GM19372 (cell line): ENCODE data around the gene USP22.
"Not testable (repeated sequence)": the region's sequence is repeated elsewhere in the genome, so short reads cannot be mapped to it uniquely, and the experiment has no call there.

ENCODE experiments used
- ATAC-seq: cut with Tn5 transposase; IDR thresholded peaks from one replicate; pipeline ENCODE4 v1.9.1; 2021; ENCODE audit warnings: mild to moderate bottlenecking, low read depth, moderate library complexity; ENCODE audit not compliant: unreplicated experiment

USP22 gene

GRCh38 chr17:21053056-21053455 is 10.2 kb upstream of the USP22 start:
- ATAC-seq: not testable (repeated sequence)

GRCh38 chr17:21049457-21049856 is 6.6 kb upstream of the USP22 start:
- no peak for ATAC-seq

GRCh38 chr17:21046216-21046615 is 3.4 kb upstream of the USP22 start:
- no peak for ATAC-seq

- ATAC-seq: no peak
These were observed 2.2 kb upstream of the USP22 start for GRCh38 chr17:21044971-21045370.

GRCh38 chr17:21043296-21044232 is 753 bp upstream of the USP22 start:
- ATAC-seq: peak; percentile 74

- ATAC-seq: no peak
These were observed 912 bp downstream of the USP22 start for GRCh38 chr17:21041741-21042457.

GRCh38 chr17:21039839-21040575 is 2.8 kb downstream of the USP22 start:
- no peak for ATAC-seq

GRCh38 chr17:21037117-21037803 is 5.6 kb downstream of the USP22 start:
- ATAC-seq: no peak

GRCh38 chr17:21036361-21036881 is 6.4 kb downstream of the USP22 start:
- ATAC-seq: no peak

- ATAC-seq: no peak
These were observed 7.4 kb downstream of the USP22 start for GRCh38 chr17:21035406-21035805.

- ATAC-seq: peak; percentile 62
These were observed 8.2 kb downstream of the USP22 start for GRCh38 chr17:21034340-21035235.

GRCh38 chr17:21033350-21033749 is 9.5 kb downstream of the USP22 start:
- no peak for ATAC-seq

- no peak for ATAC-seq
These were observed 10.9 kb downstream of the USP22 start for GRCh38 chr17:21031756-21032396.

GRCh38 chr17:21030375-21030774 is 12.4 kb downstream of the USP22 start:
- ATAC-seq: no peak

- no peak for ATAC-seq
These were observed 13.3 kb downstream of the USP22 start for GRCh38 chr17:21029515-21029914.

- ATAC-seq: no peak
These were observed 13.8 kb downstream of the USP22 start for GRCh38 chr17:21029036-21029435.

- ATAC-seq: no peak
These were observed 14.6 kb downstream of the USP22 start for GRCh38 chr17:21028192-21028591.

GRCh38 chr17:21027031-21027430 is 15.8 kb downstream of the USP22 start:
- ATAC-seq: no peak

GRCh38 chr17:21025451-21025850 is 17.4 kb downstream of the USP22 start:
- no peak for ATAC-seq
